Measurements from ENCODE around the gene ZMYND11. TPM values are rescaled to one million over a fixed set of nuclear protein-coding genes. Genes with fewer than 3 reads are reported as not detected.

The ZMYND11 gene
- total and polyA plus RNA-seq, 8 donors, result 20.5 to 51.4 (median 38.6) TPM

DNA sequence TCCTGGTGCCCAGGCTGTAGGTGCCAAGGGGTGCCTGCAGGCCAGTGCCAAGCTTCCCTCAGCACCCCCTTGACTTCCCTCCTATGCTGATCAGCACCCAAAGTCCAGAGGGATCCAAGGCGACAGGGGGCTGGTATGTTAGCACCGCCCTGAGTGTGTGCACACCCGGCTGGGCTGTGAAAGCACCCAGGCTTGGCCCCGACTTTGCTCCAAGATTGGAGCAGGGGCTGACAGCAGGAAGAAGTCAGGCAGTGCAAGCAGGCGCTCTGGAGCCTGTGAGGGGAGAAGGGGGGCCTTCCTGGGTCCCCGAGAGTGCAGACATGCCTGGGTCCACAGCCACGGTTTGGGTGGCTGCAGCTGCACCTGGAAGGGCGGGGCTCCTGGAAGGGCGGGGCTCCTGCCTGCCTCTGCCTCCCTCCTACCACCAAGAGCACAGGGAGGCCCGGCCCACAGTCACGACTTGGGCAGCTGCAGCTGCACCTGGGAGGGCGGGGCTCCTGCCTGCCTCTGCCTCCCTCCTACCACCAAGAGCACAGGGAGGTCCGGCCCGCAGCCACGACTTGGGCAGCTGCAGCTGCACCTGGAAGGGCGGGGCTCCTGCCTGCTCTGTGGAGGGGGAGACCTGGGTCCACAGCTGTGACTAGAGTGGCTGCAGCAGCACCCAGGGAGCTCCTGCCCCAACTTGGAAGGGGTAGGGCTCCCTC lies 30.2 kb upstream of the ZMYND11 start:
- no peak overlapping the region for H3K27ac ChIP-seq
- no peak for FAIRE-seq
- intact Hi-C loops (cut with DNase I), result no loop called here
- no peaks in the 10 kb centered on the region for H3K27me3 ChIP-seq
- H3K9me3 ChIP-seq, result no peaks in the 10 kb centered on the region
- ATAC-seq, result peak; percentile 86 to 93 (median 88)
- H3K4me1 ChIP-seq, result peaks cover 0 to 13% (median 10%) of the 10 kb centered on the region in 3 donors
- H3K36me3 ChIP-seq, result no peaks in the 10 kb centered on the region
- peak overlapping the region in 1 of 4 donors; percentile 1 for H3K4me3 ChIP-seq
- 51 to 58% methylated on average over 14 to 16 of the region's 16 CpGs for WGBS, 2 donors
- DNase-seq, result peak in 3 of 6 donors; percentile 27 to 75 (median 35)
- TF ChIP-seq, protein P1, sequence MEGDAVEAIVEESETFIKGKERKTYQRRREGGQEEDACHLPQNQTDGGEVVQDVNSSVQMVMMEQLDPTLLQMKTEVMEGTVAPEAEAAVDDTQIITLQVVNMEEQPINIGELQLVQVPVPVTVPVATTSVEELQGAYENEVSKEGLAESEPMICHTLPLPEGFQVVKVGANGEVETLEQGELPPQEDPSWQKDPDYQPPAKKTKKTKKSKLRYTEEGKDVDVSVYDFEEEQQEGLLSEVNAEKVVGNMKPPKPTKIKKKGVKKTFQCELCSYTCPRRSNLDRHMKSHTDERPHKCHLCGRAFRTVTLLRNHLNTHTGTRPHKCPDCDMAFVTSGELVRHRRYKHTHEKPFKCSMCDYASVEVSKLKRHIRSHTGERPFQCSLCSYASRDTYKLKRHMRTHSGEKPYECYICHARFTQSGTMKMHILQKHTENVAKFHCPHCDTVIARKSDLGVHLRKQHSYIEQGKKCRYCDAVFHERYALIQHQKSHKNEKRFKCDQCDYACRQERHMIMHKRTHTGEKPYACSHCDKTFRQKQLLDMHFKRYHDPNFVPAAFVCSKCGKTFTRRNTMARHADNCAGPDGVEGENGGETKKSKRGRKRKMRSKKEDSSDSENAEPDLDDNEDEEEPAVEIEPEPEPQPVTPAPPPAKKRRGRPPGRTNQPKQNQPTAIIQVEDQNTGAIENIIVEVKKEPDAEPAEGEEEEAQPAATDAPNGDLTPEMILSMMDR (IDR thresholded peaks at IDR 0.05), result no peak

DNA sequence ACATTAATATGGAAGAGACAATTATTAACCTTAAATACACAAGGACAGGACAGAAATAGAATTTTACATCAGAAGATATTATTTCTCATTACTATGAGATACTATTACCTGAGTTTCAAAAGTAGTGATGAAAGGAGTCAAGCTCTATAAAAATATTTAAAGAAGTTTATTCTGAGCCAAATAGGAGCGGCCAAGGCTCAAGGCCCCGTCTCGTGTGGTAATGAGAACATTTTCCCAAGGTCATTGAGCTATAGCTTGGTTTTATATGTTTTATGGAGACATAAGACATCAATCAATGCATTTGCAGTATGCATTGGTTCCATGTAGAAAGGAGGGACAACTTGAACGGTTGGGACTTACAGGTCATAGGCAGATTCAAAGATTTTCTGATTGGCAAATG lies 29.4 kb upstream of the ZMYND11 start:
- ATAC-seq (peak; percentile 35 to 60 (median 44)), FAIRE-seq (no peak)

DNA sequence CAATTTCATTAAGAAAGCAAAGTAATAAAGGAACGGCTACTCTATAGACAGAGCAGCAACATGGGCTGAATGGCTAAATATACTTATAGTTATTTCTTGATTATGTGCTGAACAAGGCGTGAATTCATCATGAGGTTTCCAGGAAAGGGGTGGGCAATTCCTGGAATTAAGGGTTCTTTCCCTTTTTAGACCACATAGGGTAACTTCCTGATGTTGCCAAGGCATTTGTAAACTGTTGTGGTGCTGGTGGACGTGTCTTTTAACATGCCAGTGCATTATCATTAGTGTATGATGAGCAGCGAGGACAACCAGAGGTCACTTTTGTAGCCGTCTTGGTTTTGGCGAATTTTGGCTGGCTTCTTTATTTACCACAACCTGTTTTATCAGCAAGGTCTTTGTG lies 28.5 kb upstream of the ZMYND11 start:
- intact Hi-C loops (cut with DNase I), result no loop called here
- WGBS, 2 donors, result 60 to 62% methylated on average over 6 of the region's 6 CpGs
- TF ChIP-seq, protein P1 (IDR thresholded peaks at IDR 0.05), result no peak
- ATAC-seq (no peak), DNase-seq (no peak), FAIRE-seq (no peak)
- H3K27me3 ChIP-seq, result no peaks in the 10 kb centered on the region
- no peaks in the 10 kb centered on the region for H3K36me3 ChIP-seq
- no peak overlapping the region for H3K4me3 ChIP-seq
- H3K4me1 ChIP-seq, result peaks cover 0 to 13% (median 10%) of the 10 kb centered on the region in 3 donors
- no peak overlapping the region for H3K27ac ChIP-seq
- H3K9me3 ChIP-seq, result no peaks in the 10 kb centered on the region

More for the DNA sequence above, 29.4 kb upstream of the ZMYND11 start:
- WGBS, 2 donors, result 24 to 29% methylated on average over 4 of the region's 4 CpGs
- TF ChIP-seq, protein P1 (IDR thresholded peaks at IDR 0.05), result no peak
- Histone ChIP-seq H3K27me3 (no peaks in the 10 kb centered on the region), H3K36me3 (no peaks in the 10 kb centered on the region), H3K9me3 (no peaks in the 10 kb centered on the region), H3K27ac (no peak overlapping the region), H3K4me3 (no peak overlapping the region), H3K4me1 (peaks cover 0 to 13% (median 10%) of the 10 kb centered on the region in 3 donors)
- intact Hi-C loops (cut with DNase I), result no loop called here
- DNase-seq, result no peak

DNA sequence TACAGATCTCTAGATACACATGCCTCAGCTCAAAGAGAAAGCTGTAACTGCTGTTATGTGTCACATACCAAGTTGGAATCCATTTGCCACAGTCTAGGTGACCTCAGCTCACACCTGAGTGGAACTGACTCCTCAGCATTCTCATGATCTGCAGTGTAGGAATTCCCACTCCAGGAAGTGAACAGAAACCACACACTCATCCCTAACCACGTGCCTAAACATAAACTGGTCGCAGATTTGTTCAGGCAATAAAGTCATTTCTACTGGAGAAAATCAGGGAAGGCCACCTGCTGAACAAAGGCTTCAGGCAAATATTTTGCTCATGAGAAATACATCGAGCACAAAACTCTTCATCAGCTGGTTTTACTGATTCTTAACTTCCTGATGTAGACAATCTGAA lies 23.0 kb upstream of the ZMYND11 start:
- no peaks in the 10 kb centered on the region for H3K36me3 ChIP-seq
- intact Hi-C loops (cut with DNase I), result no loop called here
- ATAC-seq (peak in 3 of 4 donors; percentile 49 to 63 (median 61)), FAIRE-seq (no peak), DNase-seq (no peak)
- no peak overlapping the region for H3K4me3 ChIP-seq
- no peak overlapping the region for H3K27ac ChIP-seq
- H3K9me3 ChIP-seq, result no peaks in the 10 kb centered on the region
- TF ChIP-seq, protein P1 (IDR thresholded peaks at IDR 0.05), result no peak
- WGBS, 2 donors, result 37 to 45% methylated on average over 3 of the region's 3 CpGs
- no peaks in the 10 kb centered on the region for H3K27me3 ChIP-seq
- H3K4me1 ChIP-seq, result peaks cover 0 to 4% (median 0%) of the 10 kb centered on the region in 3 donors

DNA sequence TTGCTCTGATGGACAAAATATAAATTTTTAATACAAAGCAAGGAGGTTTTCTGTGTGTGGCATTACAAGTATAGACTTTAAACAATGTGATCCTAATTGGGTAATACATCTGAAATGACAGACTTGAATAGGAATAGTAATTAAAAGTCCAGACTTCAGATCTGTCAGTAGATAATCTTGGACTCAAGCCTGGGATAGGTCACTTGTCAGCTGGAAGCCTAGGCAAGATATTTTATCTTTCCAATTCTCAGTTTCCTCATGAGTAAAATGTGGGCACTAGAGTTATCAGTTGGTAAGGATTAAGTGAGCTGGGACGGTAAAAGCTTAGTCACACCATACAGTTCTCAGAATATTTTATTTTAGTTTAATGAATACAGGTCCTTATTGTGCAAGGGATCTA lies 10.4 kb upstream of the ZMYND11 start:
- Histone ChIP-seq H3K27ac (no peak overlapping the region), H3K4me1 (no peaks in the 10 kb centered on the region), H3K27me3 (no peaks in the 10 kb centered on the region), H3K9me3 (no peaks in the 10 kb centered on the region), H3K4me3 (no peak overlapping the region), H3K36me3 (no peaks in the 10 kb centered on the region)
- no peak for ATAC-seq
- DNase-seq, result no peak
- no peak for FAIRE-seq
- intact Hi-C loops (cut with DNase I), result no loop called here
- 88 to 94% methylated on average over 1 of the region's 1 CpG for WGBS, 2 donors
- TF ChIP-seq, protein P1 (IDR thresholded peaks at IDR 0.05), result no peak

Data from pancreas (tissue), 10 donors.